WTC11 (cell line): ENCODE data around the gene ZFYVE19. TPM values are rescaled to one million over a fixed set of nuclear protein-coding genes. Genes with fewer than 3 reads are reported as not detected.

Source experiments
- ATAC-seq: fragments of 200-7000 bp; cut with Tn5 transposase; 2 replicates; pipeline ENCODE4 v1.10.0; 2021; ENCODE audit warnings: mild to moderate bottlenecking, moderate library complexity
- CTCF ChIA-PET: fragments of 300-600 bp; sonication (Branson Sonifier 250); formaldehyde crosslinking; loops from one replicate; lab custom pipeline; 2021; ENCODE audit warnings: antibody characterized with exemption; lab: Charles Lee
- POLR2A ChIA-PET: fragments of 350-600 bp; sonication (Branson Sonifier 250); formaldehyde crosslinking; loops from one replicate; lab custom pipeline; 2021; ENCODE audit warnings: antibody characterized with exemption; lab: Charles Lee
- DNase-seq: peaks from one replicate; pipeline ENCODE4 v3.0.0; 2021; ENCODE audit warnings: low spot score
- H3K27ac Mint-ChIP-seq: 2 replicates; pipeline ENCODE4 v1.8.0; 2021; ENCODE audit warnings: mixed read lengths
- H3K27me3 Mint-ChIP-seq: 2 replicates; pipeline ENCODE4 v1.8.0; 2021; ENCODE audit warnings: low read depth, mild to moderate bottlenecking, moderate library complexity, mixed read lengths
- H3K36me3 Mint-ChIP-seq: 2 replicates; pipeline ENCODE4 v1.8.0; 2021; ENCODE audit warnings: mixed read lengths
- H3K4me1 Mint-ChIP-seq: 2 replicates; pipeline ENCODE4 v1.8.0; 2022; ENCODE audit warnings: mixed read lengths
- H3K4me3 Mint-ChIP-seq: 2 replicates; pipeline ENCODE4 v1.8.0; 2021; ENCODE audit warnings: mild to moderate bottlenecking, moderate library complexity, mixed read lengths
- H3K9me3 Mint-ChIP-seq: 2 replicates; pipeline ENCODE4 v1.8.0; 2021; ENCODE audit warnings: mixed read lengths
- ATF2 ChIP-seq: sonication (generic); formaldehyde crosslinking; IDR thresholded peaks from 2 replicates; pipeline ENCODE4 v1.8.1; 2022; ENCODE audit warnings: low read depth, missing genetic modification reagents, borderline replicate concordance
- FOXP1 ChIP-seq: sonication (generic); formaldehyde crosslinking; IDR thresholded peaks from 2 replicates; pipeline ENCODE4 v1.8.0; 2022; ENCODE audit warnings: missing genetic modification reagents, mild to moderate bottlenecking, moderate library complexity, borderline replicate concordance
- FOXP4 ChIP-seq: sonication (generic); formaldehyde crosslinking; IDR thresholded peaks from 2 replicates; pipeline ENCODE4 v1.8.0; 2022; ENCODE audit warnings: mild to moderate bottlenecking, missing genetic modification reagents
- MLX ChIP-seq: sonication (generic); formaldehyde crosslinking; IDR thresholded peaks from 2 replicates; pipeline ENCODE4 v1.8.1; 2023; ENCODE audit warnings: mild to moderate bottlenecking, missing genetic modification reagents, moderate library complexity
- NR1H2 ChIP-seq: sonication (generic); formaldehyde crosslinking; IDR thresholded peaks from 2 replicates; pipeline ENCODE4 v1.9.0; 2021; ENCODE audit warnings: mild to moderate bottlenecking, moderate library complexity, missing genetic modification reagents
- NR2C2 ChIP-seq: sonication (generic); formaldehyde crosslinking; IDR thresholded peaks from 2 replicates; pipeline ENCODE4 v1.8.0; 2022; ENCODE audit warnings: mild to moderate bottlenecking, missing genetic modification reagents
- NR3C1 ChIP-seq: sonication (generic); formaldehyde crosslinking; conservative IDR thresholded peaks from 2 replicates; pipeline ENCODE4 v1.8.1; 2023; ENCODE audit warnings: low read depth, mild to moderate bottlenecking, missing genetic modification reagents
- ZBTB21 ChIP-seq: sonication (generic); formaldehyde crosslinking; IDR thresholded peaks from 2 replicates; pipeline ENCODE4 v1.8.1; 2023; ENCODE audit warnings: mild to moderate bottlenecking, missing genetic modification reagents, borderline replicate concordance
- ZMAT4 ChIP-seq: fragments of 250-450 bp; sonication (Bioruptor Pico); IDR thresholded peaks from 2 replicates; pipeline ENCODE4 v1.9.0; 2021; ENCODE audit warnings: mild to moderate bottlenecking
- ZNF121 ChIP-seq: sonication (generic); formaldehyde crosslinking; IDR thresholded peaks from 2 replicates; pipeline ENCODE4 v1.8.0; 2023; ENCODE audit warnings: missing genetic modification reagents
- ZNF281 ChIP-seq: sonication (generic); formaldehyde crosslinking; IDR thresholded peaks from 2 replicates; pipeline ENCODE4 v1.8.0; 2023; ENCODE audit warnings: mild to moderate bottlenecking, missing genetic modification reagents
- ZNF671 ChIP-seq: fragments of 250-450 bp; sonication (Bioruptor Pico); IDR thresholded peaks from 2 replicates; pipeline ENCODE4 v1.8.0; 2021; ENCODE audit warnings: mild to moderate bottlenecking
- total RNA-seq: library from RNA; stranded (reverse); gene quantifications from 3 replicates; pipeline ENCODE4 v1.2.3, GENCODE V29; 2021
- TF ChIP-seq, protein P1 (sequence below): sonication (generic); formaldehyde crosslinking; IDR thresholded peaks from 2 replicates; pipeline ENCODE4 v1.8.1; 2023; ENCODE audit warnings: mild to moderate bottlenecking, missing genetic modification reagents, borderline replicate concordance
- TF ChIP-seq, protein P2 (sequence below): sonication (generic); formaldehyde crosslinking; conservative IDR thresholded peaks from 2 replicates; pipeline ENCODE4 v1.8.1; 2022; ENCODE audit warnings: mild to moderate bottlenecking, missing genetic modification reagents
- TF ChIP-seq, protein P3 (sequence below): sonication (generic); formaldehyde crosslinking; IDR thresholded peaks from 2 replicates; pipeline ENCODE4 v1.8.1; 2023; ENCODE audit warnings: mild to moderate bottlenecking, missing genetic modification reagents
- TF ChIP-seq, protein P4 (sequence below): fragments of 250-450 bp; sonication (Bioruptor Pico); IDR thresholded peaks from 2 replicates; pipeline ENCODE4 v1.8.0; 2021; ENCODE audit warnings: mild to moderate bottlenecking
- TF ChIP-seq, protein P5 (sequence below): sonication (generic); formaldehyde crosslinking; IDR thresholded peaks from 2 replicates; pipeline ENCODE4 v1.8.0; 2022; ENCODE audit warnings: missing genetic modification reagents

The ZFYVE19 gene
- total RNA-seq, 1 experiment from 2014 or later, result 18.9 TPM

DNA sequence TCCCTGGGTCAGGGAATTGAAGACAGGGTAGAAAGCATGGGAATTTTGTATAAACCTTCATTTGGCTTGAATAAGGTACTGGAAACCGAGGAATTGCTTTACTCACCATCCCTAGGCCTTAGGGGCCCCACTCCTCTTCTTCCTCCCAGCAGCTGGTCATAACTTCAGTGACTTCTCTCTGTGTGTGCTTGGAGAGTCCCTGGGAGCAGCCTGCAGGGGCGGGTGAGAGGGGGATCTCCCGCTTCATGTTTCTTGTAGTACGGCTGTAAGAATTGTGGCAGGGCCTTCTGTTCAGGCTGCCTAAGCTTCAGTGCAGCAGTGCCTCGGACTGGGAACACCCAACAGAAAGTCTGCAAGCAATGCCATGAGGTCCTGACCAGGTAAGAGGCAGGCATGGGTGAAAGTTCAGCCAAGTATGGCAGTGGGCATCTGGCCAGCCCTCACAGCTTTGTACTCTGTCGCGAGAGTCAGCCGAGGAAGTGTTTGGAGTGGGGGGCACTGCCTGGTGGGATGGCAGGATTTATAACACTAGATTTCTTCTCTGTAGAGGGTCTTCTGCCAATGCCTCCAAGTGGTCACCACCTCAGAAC lies 2.1 kb downstream of the ZFYVE19 start:
- no peaks in the 10 kb centered on the region; the same call in none of the 2 replicates for H3K36me3 Mint-ChIP-seq
- H3K27ac Mint-ChIP-seq, result no peak overlapping the region
- POLR2A ChIA-PET, result interaction anchor here (1.0 kb wide), 1 partner anchor 36 kb away, joined by 3 read pairs; no protein-coding TSS in a partner anchor
- no peak for DNase-seq
- H3K27me3 Mint-ChIP-seq, result no peaks in the 10 kb centered on the region
- H3K9me3 Mint-ChIP-seq, result no peaks in the 10 kb centered on the region
- peaks cover 19% of the 10 kb centered on the region for H3K4me1 Mint-ChIP-seq
- no peak for ATAC-seq
- CTCF ChIA-PET, result interaction anchor here (1.1 to 3.0 kb wide), 4 partner anchors 23 to 65 kb away, joined by 5 to 21 read pairs (median 8); partner anchors contain the start of gene RHOV
- H3K4me3 Mint-ChIP-seq, result peak overlapping the region; percentile 98
- TF ChIP-seq ZNF281 (CRISPR knock-in tag) (no peak), ZNF671 (CRISPR knock-in tag) (no peak), ZNF121 (CRISPR knock-in tag) (no peak), ZMAT4 (CRISPR knock-in tag) (no peak), FOXP1 (no peak), NR1H2 (CRISPR knock-in tag) (no peak), MLX (CRISPR knock-in tag) (no peak), ZBTB21 (no peak), ATF2 (CRISPR knock-in tag) (no peak), NR2C2 (CRISPR knock-in tag) (no peak), FOXP4 (CRISPR knock-in tag) (no peak), NR3C1 (CRISPR knock-in tag) (no peak)
- TF ChIP-seq, protein P1, sequence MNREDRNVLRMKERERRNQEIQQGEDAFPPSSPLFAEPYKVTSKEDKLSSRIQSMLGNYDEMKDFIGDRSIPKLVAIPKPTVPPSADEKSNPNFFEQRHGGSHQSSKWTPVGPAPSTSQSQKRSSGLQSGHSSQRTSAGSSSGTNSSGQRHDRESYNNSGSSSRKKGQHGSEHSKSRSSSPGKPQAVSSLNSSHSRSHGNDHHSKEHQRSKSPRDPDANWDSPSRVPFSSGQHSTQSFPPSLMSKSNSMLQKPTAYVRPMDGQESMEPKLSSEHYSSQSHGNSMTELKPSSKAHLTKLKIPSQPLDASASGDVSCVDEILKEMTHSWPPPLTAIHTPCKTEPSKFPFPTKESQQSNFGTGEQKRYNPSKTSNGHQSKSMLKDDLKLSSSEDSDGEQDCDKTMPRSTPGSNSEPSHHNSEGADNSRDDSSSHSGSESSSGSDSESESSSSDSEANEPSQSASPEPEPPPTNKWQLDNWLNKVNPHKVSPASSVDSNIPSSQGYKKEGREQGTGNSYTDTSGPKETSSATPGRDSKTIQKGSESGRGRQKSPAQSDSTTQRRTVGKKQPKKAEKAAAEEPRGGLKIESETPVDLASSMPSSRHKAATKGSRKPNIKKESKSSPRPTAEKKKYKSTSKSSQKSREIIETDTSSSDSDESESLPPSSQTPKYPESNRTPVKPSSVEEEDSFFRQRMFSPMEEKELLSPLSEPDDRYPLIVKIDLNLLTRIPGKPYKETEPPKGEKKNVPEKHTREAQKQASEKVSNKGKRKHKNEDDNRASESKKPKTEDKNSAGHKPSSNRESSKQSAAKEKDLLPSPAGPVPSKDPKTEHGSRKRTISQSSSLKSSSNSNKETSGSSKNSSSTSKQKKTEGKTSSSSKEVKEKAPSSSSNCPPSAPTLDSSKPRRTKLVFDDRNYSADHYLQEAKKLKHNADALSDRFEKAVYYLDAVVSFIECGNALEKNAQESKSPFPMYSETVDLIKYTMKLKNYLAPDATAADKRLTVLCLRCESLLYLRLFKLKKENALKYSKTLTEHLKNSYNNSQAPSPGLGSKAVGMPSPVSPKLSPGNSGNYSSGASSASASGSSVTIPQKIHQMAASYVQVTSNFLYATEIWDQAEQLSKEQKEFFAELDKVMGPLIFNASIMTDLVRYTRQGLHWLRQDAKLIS (CRISPR knock-in tag), result no peak
- TF ChIP-seq, protein P2, sequence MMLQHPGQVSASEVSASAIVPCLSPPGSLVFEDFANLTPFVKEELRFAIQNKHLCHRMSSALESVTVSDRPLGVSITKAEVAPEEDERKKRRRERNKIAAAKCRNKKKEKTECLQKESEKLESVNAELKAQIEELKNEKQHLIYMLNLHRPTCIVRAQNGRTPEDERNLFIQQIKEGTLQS (CRISPR knock-in tag), result no peak
- TF ChIP-seq, protein P3, sequence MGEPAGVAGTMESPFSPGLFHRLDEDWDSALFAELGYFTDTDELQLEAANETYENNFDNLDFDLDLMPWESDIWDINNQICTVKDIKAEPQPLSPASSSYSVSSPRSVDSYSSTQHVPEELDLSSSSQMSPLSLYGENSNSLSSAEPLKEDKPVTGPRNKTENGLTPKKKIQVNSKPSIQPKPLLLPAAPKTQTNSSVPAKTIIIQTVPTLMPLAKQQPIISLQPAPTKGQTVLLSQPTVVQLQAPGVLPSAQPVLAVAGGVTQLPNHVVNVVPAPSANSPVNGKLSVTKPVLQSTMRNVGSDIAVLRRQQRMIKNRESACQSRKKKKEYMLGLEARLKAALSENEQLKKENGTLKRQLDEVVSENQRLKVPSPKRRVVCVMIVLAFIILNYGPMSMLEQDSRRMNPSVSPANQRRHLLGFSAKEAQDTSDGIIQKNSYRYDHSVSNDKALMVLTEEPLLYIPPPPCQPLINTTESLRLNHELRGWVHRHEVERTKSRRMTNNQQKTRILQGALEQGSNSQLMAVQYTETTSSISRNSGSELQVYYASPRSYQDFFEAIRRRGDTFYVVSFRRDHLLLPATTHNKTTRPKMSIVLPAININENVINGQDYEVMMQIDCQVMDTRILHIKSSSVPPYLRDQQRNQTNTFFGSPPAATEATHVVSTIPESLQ (CRISPR knock-in tag), result no peak
- TF ChIP-seq, protein P4, sequence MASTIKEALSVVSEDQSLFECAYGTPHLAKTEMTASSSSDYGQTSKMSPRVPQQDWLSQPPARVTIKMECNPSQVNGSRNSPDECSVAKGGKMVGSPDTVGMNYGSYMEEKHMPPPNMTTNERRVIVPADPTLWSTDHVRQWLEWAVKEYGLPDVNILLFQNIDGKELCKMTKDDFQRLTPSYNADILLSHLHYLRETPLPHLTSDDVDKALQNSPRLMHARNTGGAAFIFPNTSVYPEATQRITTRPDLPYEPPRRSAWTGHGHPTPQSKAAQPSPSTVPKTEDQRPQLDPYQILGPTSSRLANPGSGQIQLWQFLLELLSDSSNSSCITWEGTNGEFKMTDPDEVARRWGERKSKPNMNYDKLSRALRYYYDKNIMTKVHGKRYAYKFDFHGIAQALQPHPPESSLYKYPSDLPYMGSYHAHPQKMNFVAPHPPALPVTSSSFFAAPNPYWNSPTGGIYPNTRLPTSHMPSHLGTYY (CRISPR knock-in tag), result no peak
- TF ChIP-seq, protein P5, sequence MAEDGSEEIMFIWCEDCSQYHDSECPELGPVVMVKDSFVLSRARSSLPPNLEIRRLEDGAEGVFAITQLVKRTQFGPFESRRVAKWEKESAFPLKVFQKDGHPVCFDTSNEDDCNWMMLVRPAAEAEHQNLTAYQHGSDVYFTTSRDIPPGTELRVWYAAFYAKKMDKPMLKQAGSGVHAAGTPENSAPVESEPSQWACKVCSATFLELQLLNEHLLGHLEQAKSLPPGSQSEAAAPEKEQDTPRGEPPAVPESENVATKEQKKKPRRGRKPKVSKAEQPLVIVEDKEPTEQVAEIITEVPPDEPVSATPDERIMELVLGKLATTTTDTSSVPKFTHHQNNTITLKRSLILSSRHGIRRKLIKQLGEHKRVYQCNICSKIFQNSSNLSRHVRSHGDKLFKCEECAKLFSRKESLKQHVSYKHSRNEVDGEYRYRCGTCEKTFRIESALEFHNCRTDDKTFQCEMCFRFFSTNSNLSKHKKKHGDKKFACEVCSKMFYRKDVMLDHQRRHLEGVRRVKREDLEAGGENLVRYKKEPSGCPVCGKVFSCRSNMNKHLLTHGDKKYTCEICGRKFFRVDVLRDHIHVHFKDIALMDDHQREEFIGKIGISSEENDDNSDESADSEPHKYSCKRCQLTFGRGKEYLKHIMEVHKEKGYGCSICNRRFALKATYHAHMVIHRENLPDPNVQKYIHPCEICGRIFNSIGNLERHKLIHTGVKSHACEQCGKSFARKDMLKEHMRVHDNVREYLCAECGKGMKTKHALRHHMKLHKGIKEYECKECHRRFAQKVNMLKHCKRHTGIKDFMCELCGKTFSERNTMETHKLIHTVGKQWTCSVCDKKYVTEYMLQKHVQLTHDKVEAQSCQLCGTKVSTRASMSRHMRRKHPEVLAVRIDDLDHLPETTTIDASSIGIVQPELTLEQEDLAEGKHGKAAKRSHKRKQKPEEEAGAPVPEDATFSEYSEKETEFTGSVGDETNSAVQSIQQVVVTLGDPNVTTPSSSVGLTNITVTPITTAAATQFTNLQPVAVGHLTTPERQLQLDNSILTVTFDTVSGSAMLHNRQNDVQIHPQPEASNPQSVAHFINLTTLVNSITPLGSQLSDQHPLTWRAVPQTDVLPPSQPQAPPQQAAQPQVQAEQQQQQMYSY, result no peak
